Common myeloid progenitor, CD34-positive (primary cell): ENCODE results near the gene GABRR2.

ENCODE experiments used
- CTCF ChIA-PET: fragments of 350-600 bp; sonication (Branson Sonifier 250); formaldehyde crosslinking; loops from one replicate; lab custom pipeline; 2021; ENCODE audit warnings: antibody characterized with exemption; lab: Charles Lee
- POLR2A ChIA-PET: fragments of 350-600 bp; sonication (Branson Sonifier 250); formaldehyde crosslinking; loops from one replicate; lab custom pipeline; 2021; ENCODE audit warnings: antibody characterized with exemption; lab: Charles Lee
- DNase-seq, 3 donors: peaks; one replicate each; pipeline versions ENCODE4 v3.0.0 to v3.0.0-alpha.2; 2013
- H3K27ac ChIP-seq, 2 experiments: 1 replicate in 1 of 2; 2 replicates in 1 of 2; pipeline ENCODE4 v1.7.0; 2013; ENCODE audit warnings: inconsistent platforms in 2 of 2, low read length in 2 of 2, mild to moderate bottlenecking in 2 of 2, low read depth in 1 of 2, moderate library complexity in 1 of 2; ENCODE audit not compliant: severe bottlenecking in 2 of 2, insufficient read depth in 1 of 2, poor library complexity in 1 of 2
- H3K27me3 ChIP-seq, 5 experiments: replicated peaks in 2 of 5; 1 replicate in 3 of 5; 2 replicates in 2 of 5; pipeline versions ENCODE4 v1.6.1 to v1.7.0; 2013; ENCODE audit warnings: low read length in 4 of 5, mild to moderate bottlenecking in 2 of 5, moderate library complexity in 2 of 5, inconsistent platforms in 1 of 5; ENCODE audit not compliant: insufficient read depth in 5 of 5, control insufficient read depth in 4 of 5
- H3K36me3 ChIP-seq, 4 experiments: 1 replicate in 2 of 4; 2 replicates in 2 of 4; pipeline versions ENCODE4 v1.6.1 to v1.7.0; 2013; ENCODE audit warnings: low read length in 3 of 4, control low read depth in 1 of 4, mild to moderate bottlenecking in 1 of 4; ENCODE audit not compliant: control insufficient read depth in 4 of 4, insufficient read depth in 4 of 4
- H3K4me1 ChIP-seq, 4 experiments: 1 replicate in 3 of 4; 2 replicates in 1 of 4; pipeline versions ENCODE4 v1.6.1 to v1.7.1; 2013; ENCODE audit warnings: low read length in 3 of 4, mild to moderate bottlenecking in 3 of 4, control low read depth in 1 of 4, inconsistent platforms in 1 of 4, moderate library complexity in 1 of 4; ENCODE audit not compliant: control insufficient read depth in 4 of 4, insufficient read depth in 4 of 4; ENCODE audit errors: control extremely low read depth in 1 of 4
- H3K4me3 ChIP-seq, 7 experiments: 1 replicate in 4 of 7; 2 replicates in 3 of 7; pipeline versions ENCODE4 v1.5.1 to v1.7.0; 2013; ENCODE audit warnings: mild to moderate bottlenecking in 7 of 7, low read length in 6 of 7, moderate library complexity in 6 of 7, inconsistent platforms in 2 of 7, low read depth in 2 of 7, control low read depth in 1 of 7; ENCODE audit not compliant: insufficient read depth in 4 of 7, control insufficient read depth in 1 of 7; ENCODE audit errors: extremely low read depth in 1 of 7
- H3K9me3 ChIP-seq, 5 experiments: 1 replicate in 4 of 5; 2 replicates in 1 of 5; pipeline versions ENCODE4 v1.6.1 to v1.7.1; 2013; ENCODE audit warnings: low read length in 4 of 5, mild to moderate bottlenecking in 2 of 5, inconsistent platforms in 1 of 5, low read depth in 1 of 5, moderate library complexity in 1 of 5; ENCODE audit not compliant: control insufficient read depth in 4 of 5, insufficient read depth in 2 of 5; ENCODE audit errors: control extremely low read depth in 1 of 5
- WGBS: methylation state at CpG from one replicate; pipeline ENCODE4 v1.1.5; 2013; ENCODE audit not compliant: insufficient coverage; 5-methylcytosine and 5-hydroxymethylcytosine counted together

The GABRR2 gene

DNA sequence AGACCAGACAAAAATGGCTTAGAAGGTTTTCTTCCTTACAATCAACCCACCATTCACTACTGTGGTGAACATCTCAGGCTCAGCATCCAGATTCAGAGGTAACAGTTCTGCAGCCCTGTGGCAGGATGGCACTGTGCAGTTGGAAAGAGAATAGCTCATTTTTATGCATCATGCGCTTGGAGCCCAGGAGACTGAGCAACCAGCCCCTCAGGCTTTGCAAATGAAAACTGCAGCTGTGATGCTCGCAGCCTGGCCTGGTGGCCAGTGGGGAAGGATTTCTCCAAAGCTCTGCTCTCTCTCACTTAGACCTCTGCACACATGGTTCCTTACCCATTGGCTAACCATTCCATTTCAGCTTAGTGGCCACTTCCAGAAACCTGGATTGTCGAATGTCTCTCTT is 45.8 kb downstream of the GABRR2 start:
- Histone ChIP-seq H3K9me3 (no peaks in the 10 kb centered on the region), H3K27me3 (no peaks in the 10 kb centered on the region), H3K36me3 (no peaks in the 10 kb centered on the region), H3K4me1 (peaks cover 0 to 40% (median 27%) of the 10 kb centered on the region in 4 experiments), H3K27ac (no peak overlapping the region), H3K4me3 (no peak overlapping the region)
- CTCF ChIA-PET, result interaction anchor here (1.1 to 2.3 kb wide), 6 partner anchors 10 to 150 kb away, joined by 3 to 9 read pairs (median 4); no protein-coding TSS in a partner anchor
- no peak for DNase-seq
- POLR2A ChIA-PET, result no interaction called here
- WGBS, result 100% methylated on average over 1 of the region's 3 CpGs

DNA sequence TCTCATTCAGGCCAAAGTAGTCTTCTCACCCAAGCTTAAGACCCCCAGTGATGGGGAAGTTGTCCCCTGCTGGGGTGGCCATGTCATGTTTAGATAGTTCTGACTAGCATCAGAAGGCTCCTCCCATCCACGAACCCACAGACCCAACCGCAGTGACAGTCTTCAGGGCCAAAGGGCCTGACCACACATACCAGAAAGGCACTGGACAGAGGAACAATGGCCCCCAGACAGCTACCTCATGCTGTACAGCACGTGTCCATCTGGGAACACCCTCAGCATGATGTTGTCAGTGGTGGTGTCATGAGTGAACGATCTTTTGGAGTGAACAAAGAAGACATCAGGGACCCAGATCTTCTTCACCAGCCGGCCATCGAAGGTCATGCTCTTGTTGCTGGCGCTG is 46.3 kb downstream of the GABRR2 start:
- DNase-seq, result no peak
- Histone ChIP-seq H3K4me3 (no peak overlapping the region), H3K4me1 (peaks cover 0 to 40% (median 27%) of the 10 kb centered on the region in 4 experiments), H3K27me3 (no peaks in the 10 kb centered on the region), H3K36me3 (no peaks in the 10 kb centered on the region), H3K9me3 (no peaks in the 10 kb centered on the region), H3K27ac (no peak overlapping the region)
- POLR2A ChIA-PET, result interaction anchor here (1.0 kb wide), 1 partner anchor 82 kb away, joined by 5 read pairs; no protein-coding TSS in a partner anchor
- 100% methylated on average over 7 of the region's 7 CpGs for WGBS
- CTCF ChIA-PET, result interaction anchor here (1.1 to 2.3 kb wide), 8 partner anchors 10 to 286 kb away, joined by 3 to 9 read pairs (median 4); no protein-coding TSS in a partner anchor

DNA sequence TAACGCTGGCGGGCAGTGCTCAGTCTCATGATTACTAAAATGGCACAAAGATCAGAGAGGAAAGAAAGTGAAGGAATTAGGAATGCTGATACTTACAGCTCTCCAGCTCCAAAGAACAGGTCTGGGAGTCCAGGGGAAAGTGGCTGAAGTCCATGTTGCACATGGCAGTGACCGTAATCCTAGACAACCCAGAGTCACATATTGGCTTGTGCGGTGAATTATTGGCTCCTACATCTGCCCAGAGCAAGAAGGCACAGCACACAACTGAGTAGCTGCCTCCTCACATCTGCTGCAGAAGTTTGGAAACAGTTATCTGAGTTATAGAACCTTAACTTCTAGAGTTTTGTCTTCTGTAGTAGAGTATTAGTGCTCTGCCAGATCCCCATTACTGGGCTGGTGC is 47.2 kb downstream of the GABRR2 start:
- H3K27me3 ChIP-seq, result no peaks in the 10 kb centered on the region
- H3K4me1 ChIP-seq, result peaks cover 0 to 40% (median 27%) of the 10 kb centered on the region in 4 experiments
- no peak overlapping the region for H3K27ac ChIP-seq
- 90% methylated on average over 4 of the region's 4 CpGs for WGBS
- DNase-seq, result no peak
- no peak overlapping the region for H3K4me3 ChIP-seq
- H3K9me3 ChIP-seq, result no peaks in the 10 kb centered on the region
- H3K36me3 ChIP-seq, result no peaks in the 10 kb centered on the region
- ChIA-PET CTCF (interaction anchor here (1.1 to 2.0 kb wide), 4 partner anchors 21 to 285 kb away, joined by 3 to 8 read pairs (median 5); no protein-coding TSS in a partner anchor), POLR2A (interaction anchor here (1.0 kb wide), 1 partner anchor 83 kb away, joined by 5 read pairs; no protein-coding TSS in a partner anchor)

DNA sequence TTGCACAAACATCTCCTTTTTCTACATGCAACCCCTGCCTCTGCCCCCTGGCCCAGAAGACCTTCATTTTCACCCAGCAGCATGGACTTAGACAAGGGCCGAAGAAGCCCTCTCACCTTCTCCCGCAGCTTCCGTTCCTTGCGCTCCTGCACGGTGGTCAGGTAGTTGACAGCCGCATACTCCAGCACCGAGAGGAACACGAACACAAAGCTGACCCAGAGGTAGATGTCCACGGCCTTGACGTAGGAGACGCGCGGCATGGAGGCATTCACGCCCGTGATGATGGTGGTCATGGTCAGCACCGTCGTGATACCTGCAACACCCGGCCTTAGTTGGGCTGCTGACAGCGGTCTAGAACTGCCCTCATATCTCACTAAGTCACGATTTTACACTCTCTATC is 50.8 kb downstream of the GABRR2 start:
- Histone ChIP-seq H3K36me3 (no peaks in the 10 kb centered on the region), H3K4me3 (no peak overlapping the region), H3K4me1 (peaks cover 13 to 29% (median 18%) of the 10 kb centered on the region in 4 experiments), H3K9me3 (no peaks in the 10 kb centered on the region), H3K27me3 (no peaks in the 10 kb centered on the region), H3K27ac (no peak overlapping the region)
- 99% methylated on average over 19 of the region's 20 CpGs for WGBS
- DNase-seq, result no peak
- ChIA-PET CTCF (no interaction called here), POLR2A (no interaction called here)

DNA sequence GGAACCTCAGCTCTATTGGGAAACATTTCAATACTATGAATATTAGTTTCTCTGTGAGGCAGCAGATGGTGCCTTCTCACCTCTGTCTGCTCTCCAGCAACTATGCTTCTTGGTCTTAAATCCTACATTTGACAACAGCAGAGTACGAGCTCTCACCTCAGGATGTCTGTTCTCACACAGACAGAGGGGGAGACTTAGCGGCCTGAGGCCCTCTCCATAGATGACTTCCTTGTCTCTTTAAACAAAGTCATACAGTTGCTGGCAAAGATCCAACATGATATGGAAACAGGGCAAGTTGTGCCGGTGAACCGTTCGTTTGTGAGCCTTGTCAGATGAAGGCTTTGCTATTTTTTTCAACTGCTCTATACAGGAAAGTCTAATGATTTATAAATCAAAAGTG is 54.3 kb downstream of the GABRR2 start:
- Histone ChIP-seq H3K27me3 (no peaks in the 10 kb centered on the region), H3K36me3 (no peaks in the 10 kb centered on the region), H3K4me1 (peaks cover 13 to 28% (median 18%) of the 10 kb centered on the region in 4 experiments), H3K27ac (peak overlapping the region; percentile 4 to 20), H3K9me3 (no peaks in the 10 kb centered on the region), H3K4me3 (peak overlapping the region in 1 of 7 experiments; percentile 1)
- ChIA-PET POLR2A (interaction anchor here (0.8 to 1.5 kb wide), 2 partner anchors 92 to 115 kb away, joined by 3 read pairs; partner anchors contain the start of gene UBE2J1), CTCF (interaction anchor here (0.7 to 1.8 kb wide), 13 partner anchors 10 to 171 kb away, joined by 3 to 6 read pairs (median 4); partner anchors contain the start of gene UBE2J1)
- DNase-seq, result peak; percentile 79 to 95 (median 92)
- WGBS, result 7% methylated on average over 2 of the region's 5 CpGs

DNA sequence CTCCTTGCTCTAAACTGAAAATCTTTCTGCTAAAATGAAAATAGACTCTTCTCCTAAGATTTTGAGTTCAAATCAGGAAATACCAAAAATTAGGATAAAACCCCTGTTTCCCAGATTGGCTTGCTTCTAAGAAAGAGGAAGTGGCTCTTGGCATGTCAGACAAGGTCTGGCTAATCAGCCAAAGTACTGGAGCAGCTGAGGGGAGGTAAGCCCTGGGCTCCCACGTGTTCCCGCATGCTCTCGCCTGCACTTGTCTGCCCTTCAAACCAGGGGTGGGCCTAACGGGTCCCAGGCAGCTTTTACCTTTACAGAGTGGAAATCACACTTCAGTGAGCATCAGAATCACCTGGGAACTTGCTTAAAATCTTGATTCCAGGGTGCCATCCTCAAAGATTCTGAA is 54.8 kb downstream of the GABRR2 start:
- WGBS, result 9% methylated on average over 4 of the region's 4 CpGs
- ChIA-PET CTCF (interaction anchor here (1.0 to 1.8 kb wide), 11 partner anchors 38 to 172 kb away, joined by 3 to 5 read pairs (median 4); partner anchors contain the start of gene UBE2J1), POLR2A (interaction anchor here (0.8 kb wide), 1 partner anchor 115 kb away, joined by 3 read pairs; no protein-coding TSS in a partner anchor)
- H3K27ac ChIP-seq, result peak overlapping the region in 1 of 2 experiments; percentile 6
- H3K36me3 ChIP-seq, result no peaks in the 10 kb centered on the region
- peak; percentile 45 to 84 (median 71) for DNase-seq
- peaks cover 13 to 28% (median 18%) of the 10 kb centered on the region in 4 experiments for H3K4me1 ChIP-seq
- H3K4me3 ChIP-seq, result peak overlapping the region in 1 of 7 experiments; percentile 1
- no peaks in the 10 kb centered on the region for H3K27me3 ChIP-seq
- H3K9me3 ChIP-seq, result no peaks in the 10 kb centered on the region

DNA sequence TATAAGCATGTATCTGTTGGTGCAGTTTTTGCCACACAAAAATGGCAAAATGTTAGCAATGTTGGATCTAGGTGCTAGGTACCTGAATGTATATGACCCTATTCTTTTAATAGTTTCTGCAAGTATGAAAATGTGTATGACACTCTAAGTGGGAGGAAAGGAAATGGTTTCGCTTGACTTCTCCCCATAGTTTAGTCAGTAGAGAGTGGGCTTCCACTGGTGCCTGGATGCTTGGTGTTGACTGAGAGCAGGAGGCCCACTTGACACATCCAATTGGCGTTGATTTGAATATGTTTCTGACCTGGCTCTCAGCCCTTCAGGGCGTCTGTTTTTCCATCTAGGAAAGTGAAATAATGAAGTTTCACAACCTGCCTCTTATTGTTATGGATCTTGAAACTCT is 56.2 kb downstream of the GABRR2 start:
- Histone ChIP-seq H3K4me3 (no peak overlapping the region), H3K36me3 (no peaks in the 10 kb centered on the region), H3K4me1 (peaks cover 13 to 28% (median 18%) of the 10 kb centered on the region in 4 experiments), H3K27me3 (no peaks in the 10 kb centered on the region), H3K9me3 (no peaks in the 10 kb centered on the region), H3K27ac (no peak overlapping the region)
- POLR2A ChIA-PET, result no interaction called here
- CTCF ChIA-PET, result interaction anchor here (0.6 to 1.5 kb wide), 3 partner anchors 15 to 376 kb away, joined by 3 to 5 read pairs (median 3); no protein-coding TSS in a partner anchor
- no peak for DNase-seq
- 100% methylated on average over 2 of the region's 3 CpGs for WGBS
